HepG2 (cell line): ENCODE measurements around the gene RCOR3. TPM values are rescaled to one million over a fixed set of nuclear protein-coding genes. Genes with fewer than 3 reads are reported as not detected.

Experiments used
- CEBPB ChIP-seq: IDR thresholded peaks from 2 replicates; pipeline ENCODE4 v1.6.1; 2011; ENCODE audit warnings: low read depth, low read length, improper control_type of control experiment, borderline replicate concordance
- FOXA3 ChIP-seq: IDR thresholded peaks from 2 replicates; pipeline ENCODE4 v1.6.1; 2016; ENCODE audit warnings: missing genetic modification reagents, missing compliant biosample characterization
- JUNB ChIP-seq: sonication (generic); formaldehyde crosslinking; IDR thresholded peaks from 2 replicates; pipeline ENCODE4 v1.8.0; 2022; ENCODE audit warnings: missing genetic modification reagents, mild to moderate bottlenecking, borderline replicate concordance
- polyA plus RNA-seq, 8 experiments: library from polyadenylated mRNA; depleted of rRNA in 3 of 8; stranded (reverse) in 7 of 8; unstranded in 1 of 8; fragments of >200 nt; fragmentation: Illumina TruSeq in 4 of 8; extraction: Trizol in 4 of 8; gene quantifications; 2 replicates each; pipeline versions ENCODE4 v1.2.1 to v1.2.3, GENCODE V29; 2011 to 2016; ENCODE audit warnings: low read depth in 4 of 8, missing spikeins in 1 of 8, mixed read lengths in 1 of 8; ENCODE audit not compliant: insufficient read depth in 1 of 8
- total RNA-seq, 5 experiments: library from RNA; depleted of rRNA; stranded (reverse); fragments of >200 nt; fragmentation: Illumina TruSeq; extraction: Trizol; gene quantifications; 2 replicates each; pipeline ENCODE4 v1.2.3, GENCODE V29; 2016; ENCODE audit warnings: low read depth in 1 of 5
- TF ChIP-seq, protein P1 (sequence below): sonication (generic); formaldehyde crosslinking; IDR thresholded peaks from 2 replicates; pipeline ENCODE4 v1.4.0; 2020; ENCODE audit warnings: missing genetic modification reagents, mild to moderate bottlenecking, borderline replicate concordance
- TF ChIP-seq, protein P2 (sequence below): sonication (generic); formaldehyde crosslinking; IDR thresholded peaks from 2 replicates; pipeline ENCODE4 v1.9.0; 2021; ENCODE audit warnings: missing genetic modification reagents, borderline replicate concordance
- TF ChIP-seq, protein P3 (sequence below): sonication (generic); formaldehyde crosslinking; IDR thresholded peaks from 2 replicates; pipeline ENCODE4 v1.9.0; 2021; ENCODE audit warnings: mild to moderate bottlenecking, missing genetic modification reagents
- TF ChIP-seq, protein P4 (sequence below): sonication (generic); formaldehyde crosslinking; IDR thresholded peaks from 2 replicates; pipeline ENCODE4 v1.4.0; 2020; ENCODE audit warnings: missing genetic modification reagents; ENCODE audit errors: not compliant biosample characterization
- TF ChIP-seq, protein P5 (sequence below): sonication (generic); formaldehyde crosslinking; IDR thresholded peaks from 2 replicates; pipeline ENCODE4 v1.4.0; 2020; ENCODE audit warnings: missing genetic modification reagents, borderline replicate concordance

Gene RCOR3
- total and polyA plus RNA-seq, 2 of the 13 experiments (the other 11 are each of a cell fraction or from before 2014, with no cell fraction given) = 16.8 to 31.6 TPM

DNA sequence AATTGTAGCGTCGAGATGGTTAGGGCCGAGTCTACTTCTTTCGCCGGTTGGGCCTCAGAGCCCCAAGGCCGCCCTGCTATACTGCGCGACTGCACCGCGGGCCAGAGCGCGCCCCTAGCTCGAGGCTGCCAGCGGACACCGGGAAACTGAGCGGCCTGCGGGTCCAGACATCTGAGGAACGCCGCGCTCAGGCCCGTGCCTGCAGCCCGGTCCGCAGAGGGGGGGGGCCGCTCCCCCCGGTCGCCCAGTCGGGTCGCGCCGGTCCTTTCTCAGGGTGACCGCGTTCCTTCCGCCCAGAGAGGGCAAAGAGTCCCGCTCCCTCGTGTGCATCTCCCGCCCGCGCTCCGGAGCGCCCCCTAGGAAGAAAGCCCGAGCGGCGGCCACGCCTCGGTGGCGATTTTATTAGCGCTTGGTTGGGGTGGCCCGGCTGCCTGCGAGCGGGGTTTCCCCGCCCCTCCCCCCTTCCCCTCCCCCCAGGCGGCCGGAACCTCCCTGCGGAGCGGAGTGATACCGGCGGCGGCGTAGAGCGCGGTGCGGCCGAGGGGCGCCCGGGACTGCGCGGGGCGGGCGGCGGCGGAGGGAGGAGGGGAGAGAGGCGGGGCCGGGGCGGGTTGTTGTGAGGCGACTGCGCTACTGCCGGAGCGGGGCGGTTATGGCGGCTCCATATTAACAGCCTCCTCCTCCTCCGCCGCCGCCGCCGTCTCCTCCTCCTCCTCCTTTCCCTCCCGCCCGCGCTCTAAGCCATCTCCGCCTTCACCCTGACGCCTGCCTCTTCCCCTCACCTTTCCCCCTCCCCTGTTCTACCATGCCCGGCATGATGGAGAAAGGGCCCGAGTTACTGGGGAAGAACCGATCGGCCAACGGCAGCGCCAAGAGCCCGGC is at the start of gene RCOR3 (continued):
- TF ChIP-seq, protein P1, sequence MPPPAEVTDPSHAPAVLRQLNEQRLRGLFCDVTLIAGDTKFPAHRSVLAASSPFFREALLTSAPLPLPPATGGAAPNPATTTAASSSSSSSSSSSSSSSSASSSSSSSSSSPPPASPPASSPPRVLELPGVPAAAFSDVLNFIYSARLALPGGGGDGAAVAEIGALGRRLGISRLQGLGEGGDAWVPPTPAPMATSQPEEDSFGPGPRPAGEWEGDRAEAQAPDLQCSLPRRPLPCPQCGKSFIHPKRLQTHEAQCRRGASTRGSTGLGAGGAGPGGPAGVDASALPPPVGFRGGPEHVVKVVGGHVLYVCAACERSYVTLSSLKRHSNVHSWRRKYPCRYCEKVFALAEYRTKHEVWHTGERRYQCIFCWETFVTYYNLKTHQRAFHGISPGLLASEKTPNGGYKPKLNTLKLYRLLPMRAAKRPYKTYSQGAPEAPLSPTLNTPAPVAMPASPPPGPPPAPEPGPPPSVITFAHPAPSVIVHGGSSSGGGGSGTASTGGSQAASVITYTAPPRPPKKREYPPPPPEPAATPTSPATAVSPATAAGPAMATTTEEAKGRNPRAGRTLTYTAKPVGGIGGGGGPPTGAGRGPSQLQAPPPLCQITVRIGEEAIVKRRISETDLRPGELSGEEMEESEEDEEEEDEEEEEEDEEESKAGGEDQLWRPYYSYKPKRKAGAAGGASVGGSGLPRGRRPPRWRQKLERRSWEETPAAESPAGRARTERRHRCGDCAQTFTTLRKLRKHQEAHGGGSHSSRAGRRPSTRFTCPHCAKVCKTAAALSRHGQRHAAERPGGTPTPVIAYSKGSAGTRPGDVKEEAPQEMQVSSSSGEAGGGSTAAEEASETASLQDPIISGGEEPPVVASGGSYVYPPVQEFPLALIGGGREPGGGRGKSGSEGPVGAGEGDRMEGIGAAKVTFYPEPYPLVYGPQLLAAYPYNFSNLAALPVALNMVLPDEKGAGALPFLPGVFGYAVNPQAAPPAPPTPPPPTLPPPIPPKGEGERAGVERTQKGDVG = no peak
- TF ChIP-seq, protein P2, sequence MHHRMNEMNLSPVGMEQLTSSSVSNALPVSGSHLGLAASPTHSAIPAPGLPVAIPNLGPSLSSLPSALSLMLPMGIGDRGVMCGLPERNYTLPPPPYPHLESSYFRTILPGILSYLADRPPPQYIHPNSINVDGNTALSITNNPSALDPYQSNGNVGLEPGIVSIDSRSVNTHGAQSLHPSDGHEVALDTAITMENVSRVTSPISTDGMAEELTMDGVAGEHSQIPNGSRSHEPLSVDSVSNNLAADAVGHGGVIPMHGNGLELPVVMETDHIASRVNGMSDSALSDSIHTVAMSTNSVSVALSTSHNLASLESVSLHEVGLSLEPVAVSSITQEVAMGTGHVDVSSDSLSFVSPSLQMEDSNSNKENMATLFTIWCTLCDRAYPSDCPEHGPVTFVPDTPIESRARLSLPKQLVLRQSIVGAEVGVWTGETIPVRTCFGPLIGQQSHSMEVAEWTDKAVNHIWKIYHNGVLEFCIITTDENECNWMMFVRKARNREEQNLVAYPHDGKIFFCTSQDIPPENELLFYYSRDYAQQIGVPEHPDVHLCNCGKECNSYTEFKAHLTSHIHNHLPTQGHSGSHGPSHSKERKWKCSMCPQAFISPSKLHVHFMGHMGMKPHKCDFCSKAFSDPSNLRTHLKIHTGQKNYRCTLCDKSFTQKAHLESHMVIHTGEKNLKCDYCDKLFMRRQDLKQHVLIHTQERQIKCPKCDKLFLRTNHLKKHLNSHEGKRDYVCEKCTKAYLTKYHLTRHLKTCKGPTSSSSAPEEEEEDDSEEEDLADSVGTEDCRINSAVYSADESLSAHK (CRISPR knock-in tag) = peak; percentile 48; the same call in 1 of the 2 replicates
- TF ChIP-seq CEBPB (no peak), FOXA3 (peak; percentile 54; the same call in 1 of the 2 replicates), JUNB (no peak)
- TF ChIP-seq, protein P3, sequence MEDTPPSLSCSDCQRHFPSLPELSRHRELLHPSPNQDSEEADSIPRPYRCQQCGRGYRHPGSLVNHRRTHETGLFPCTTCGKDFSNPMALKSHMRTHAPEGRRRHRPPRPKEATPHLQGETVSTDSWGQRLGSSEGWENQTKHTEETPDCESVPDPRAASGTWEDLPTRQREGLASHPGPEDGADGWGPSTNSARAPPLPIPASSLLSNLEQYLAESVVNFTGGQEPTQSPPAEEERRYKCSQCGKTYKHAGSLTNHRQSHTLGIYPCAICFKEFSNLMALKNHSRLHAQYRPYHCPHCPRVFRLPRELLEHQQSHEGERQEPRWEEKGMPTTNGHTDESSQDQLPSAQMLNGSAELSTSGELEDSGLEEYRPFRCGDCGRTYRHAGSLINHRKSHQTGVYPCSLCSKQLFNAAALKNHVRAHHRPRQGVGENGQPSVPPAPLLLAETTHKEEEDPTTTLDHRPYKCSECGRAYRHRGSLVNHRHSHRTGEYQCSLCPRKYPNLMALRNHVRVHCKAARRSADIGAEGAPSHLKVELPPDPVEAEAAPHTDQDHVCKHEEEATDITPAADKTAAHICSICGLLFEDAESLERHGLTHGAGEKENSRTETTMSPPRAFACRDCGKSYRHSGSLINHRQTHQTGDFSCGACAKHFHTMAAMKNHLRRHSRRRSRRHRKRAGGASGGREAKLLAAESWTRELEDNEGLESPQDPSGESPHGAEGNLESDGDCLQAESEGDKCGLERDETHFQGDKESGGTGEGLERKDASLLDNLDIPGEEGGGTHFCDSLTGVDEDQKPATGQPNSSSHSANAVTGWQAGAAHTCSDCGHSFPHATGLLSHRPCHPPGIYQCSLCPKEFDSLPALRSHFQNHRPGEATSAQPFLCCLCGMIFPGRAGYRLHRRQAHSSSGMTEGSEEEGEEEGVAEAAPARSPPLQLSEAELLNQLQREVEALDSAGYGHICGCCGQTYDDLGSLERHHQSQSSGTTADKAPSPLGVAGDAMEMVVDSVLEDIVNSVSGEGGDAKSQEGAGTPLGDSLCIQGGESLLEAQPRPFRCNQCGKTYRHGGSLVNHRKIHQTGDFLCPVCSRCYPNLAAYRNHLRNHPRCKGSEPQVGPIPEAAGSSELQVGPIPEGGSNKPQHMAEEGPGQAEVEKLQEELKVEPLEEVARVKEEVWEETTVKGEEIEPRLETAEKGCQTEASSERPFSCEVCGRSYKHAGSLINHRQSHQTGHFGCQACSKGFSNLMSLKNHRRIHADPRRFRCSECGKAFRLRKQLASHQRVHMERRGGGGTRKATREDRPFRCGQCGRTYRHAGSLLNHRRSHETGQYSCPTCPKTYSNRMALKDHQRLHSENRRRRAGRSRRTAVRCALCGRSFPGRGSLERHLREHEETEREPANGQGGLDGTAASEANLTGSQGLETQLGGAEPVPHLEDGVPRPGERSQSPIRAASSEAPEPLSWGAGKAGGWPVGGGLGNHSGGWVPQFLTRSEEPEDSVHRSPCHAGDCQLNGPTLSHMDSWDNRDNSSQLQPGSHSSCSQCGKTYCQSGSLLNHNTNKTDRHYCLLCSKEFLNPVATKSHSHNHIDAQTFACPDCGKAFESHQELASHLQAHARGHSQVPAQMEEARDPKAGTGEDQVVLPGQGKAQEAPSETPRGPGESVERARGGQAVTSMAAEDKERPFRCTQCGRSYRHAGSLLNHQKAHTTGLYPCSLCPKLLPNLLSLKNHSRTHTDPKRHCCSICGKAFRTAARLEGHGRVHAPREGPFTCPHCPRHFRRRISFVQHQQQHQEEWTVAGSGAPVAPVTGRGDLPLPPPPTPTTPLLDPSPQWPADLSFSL (CRISPR knock-in tag) = no peak
- TF ChIP-seq, protein P4, sequence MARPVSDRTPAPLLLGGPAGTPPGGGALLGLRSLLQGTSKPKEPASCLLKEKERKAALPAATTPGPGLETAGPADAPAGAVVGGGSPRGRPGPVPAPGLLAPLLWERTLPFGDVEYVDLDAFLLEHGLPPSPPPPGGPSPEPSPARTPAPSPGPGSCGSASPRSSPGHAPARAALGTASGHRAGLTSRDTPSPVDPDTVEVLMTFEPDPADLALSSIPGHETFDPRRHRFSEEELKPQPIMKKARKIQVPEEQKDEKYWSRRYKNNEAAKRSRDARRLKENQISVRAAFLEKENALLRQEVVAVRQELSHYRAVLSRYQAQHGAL (CRISPR knock-in tag) = no peak
- TF ChIP-seq, protein P5, sequence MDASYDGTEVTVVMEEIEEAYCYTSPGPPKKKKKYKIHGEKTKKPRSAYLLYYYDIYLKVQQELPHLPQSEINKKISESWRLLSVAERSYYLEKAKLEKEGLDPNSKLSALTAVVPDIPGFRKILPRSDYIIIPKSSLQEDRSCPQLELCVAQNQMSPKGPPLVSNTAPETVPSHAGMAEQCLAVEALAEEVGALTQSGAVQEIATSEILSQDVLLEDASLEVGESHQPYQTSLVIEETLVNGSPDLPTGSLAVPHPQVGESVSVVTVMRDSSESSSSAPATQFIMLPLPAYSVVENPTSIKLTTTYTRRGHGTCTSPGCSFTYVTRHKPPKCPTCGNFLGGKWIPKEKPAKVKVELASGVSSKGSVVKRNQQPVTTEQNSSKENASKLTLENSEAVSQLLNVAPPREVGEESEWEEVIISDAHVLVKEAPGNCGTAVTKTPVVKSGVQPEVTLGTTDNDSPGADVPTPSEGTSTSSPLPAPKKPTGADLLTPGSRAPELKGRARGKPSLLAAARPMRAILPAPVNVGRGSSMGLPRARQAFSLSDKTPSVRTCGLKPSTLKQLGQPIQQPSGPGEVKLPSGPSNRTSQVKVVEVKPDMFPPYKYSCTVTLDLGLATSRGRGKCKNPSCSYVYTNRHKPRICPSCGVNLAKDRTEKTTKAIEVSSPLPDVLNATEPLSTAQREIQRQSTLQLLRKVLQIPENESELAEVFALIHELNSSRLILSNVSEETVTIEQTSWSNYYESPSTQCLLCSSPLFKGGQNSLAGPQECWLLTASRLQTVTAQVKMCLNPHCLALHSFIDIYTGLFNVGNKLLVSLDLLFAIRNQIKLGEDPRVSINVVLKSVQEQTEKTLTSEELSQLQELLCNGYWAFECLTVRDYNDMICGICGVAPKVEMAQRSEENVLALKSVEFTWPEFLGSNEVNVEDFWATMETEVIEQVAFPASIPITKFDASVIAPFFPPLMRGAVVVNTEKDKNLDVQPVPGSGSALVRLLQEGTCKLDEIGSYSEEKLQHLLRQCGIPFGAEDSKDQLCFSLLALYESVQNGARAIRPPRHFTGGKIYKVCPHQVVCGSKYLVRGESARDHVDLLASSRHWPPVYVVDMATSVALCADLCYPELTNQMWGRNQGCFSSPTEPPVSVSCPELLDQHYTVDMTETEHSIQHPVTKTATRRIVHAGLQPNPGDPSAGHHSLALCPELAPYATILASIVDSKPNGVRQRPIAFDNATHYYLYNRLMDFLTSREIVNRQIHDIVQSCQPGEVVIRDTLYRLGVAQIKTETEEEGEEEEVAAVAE (CRISPR knock-in tag) = no peak
